ENCODE measurements around the gene SLC35F1.

DNA sequence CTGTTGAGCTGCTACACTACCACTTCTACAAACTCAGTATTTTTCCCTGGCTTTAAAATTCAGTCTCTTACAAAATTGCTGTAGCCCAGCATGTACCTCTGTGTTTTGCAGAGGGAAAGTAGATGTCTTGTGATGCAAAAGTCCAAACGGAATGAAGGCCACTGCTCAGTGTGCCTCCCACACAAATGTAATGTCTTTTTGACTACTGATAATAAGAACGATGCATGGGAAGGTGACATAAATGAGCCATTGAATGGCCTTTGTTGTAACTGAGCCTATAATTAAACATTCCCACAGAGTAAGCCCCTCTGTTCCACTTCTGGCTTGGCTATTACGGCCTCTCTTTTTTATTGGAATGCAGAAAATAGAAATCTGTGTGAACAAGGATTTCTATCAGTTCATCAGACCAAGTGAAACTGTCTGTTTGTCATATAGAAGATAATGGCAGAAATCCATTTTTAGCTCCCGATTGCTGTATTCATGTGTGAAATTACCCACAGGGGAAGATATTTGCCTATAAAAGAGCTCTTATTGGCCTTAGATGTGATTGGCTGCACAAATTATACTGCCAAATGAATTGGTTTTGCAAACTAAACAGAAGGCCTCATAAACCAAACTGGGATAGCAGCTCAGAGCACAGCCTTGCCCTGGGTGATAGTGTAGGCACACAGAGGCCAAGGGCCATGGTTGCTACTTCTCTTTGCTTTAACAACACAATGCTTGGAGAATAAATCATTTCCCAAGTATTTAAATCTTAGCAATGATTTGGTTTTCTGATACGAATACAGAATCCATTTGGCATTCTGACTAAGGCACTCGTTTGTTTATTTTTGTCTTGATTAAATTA is 399.6 kb downstream of the SLC35F1 start:
- TF ChIP-seq, protein P1, sequence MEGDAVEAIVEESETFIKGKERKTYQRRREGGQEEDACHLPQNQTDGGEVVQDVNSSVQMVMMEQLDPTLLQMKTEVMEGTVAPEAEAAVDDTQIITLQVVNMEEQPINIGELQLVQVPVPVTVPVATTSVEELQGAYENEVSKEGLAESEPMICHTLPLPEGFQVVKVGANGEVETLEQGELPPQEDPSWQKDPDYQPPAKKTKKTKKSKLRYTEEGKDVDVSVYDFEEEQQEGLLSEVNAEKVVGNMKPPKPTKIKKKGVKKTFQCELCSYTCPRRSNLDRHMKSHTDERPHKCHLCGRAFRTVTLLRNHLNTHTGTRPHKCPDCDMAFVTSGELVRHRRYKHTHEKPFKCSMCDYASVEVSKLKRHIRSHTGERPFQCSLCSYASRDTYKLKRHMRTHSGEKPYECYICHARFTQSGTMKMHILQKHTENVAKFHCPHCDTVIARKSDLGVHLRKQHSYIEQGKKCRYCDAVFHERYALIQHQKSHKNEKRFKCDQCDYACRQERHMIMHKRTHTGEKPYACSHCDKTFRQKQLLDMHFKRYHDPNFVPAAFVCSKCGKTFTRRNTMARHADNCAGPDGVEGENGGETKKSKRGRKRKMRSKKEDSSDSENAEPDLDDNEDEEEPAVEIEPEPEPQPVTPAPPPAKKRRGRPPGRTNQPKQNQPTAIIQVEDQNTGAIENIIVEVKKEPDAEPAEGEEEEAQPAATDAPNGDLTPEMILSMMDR (IDR thresholded peaks at IDR 0.05), result no peak
- TF ChIP-seq POLR2A (IDR thresholded peaks at IDR 0.05), result no peak
